Measurements from ENCODE around the gene DNAAF5. TPM values are rescaled to one million over a fixed set of nuclear protein-coding genes. Genes with fewer than 3 reads are reported as not detected.

Gene DNAAF5
- total RNA-seq, 4 donors from 2014 or later: 5.6 to 34.3 (median 13.3) TPM

DNA sequence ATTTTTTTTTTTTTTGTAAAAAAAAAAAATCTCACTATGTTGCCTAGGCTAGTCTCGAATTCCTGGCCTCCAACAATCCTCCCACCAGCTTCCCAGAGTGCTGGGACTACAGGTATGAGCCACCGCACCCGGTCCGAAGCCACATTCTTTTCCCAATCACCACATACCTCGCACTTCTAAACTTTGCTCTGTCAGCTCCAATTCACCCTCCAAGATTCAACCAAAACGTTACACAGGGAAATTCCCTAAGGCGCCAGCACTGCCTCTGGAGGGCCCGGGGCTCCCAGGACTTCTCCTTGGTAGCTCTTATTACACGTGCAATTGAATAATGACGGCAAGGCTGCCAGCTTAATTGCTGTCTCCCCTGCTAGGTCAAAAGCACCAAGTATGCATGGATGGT, 10.3 kb upstream of the DNAAF5 start:
- Histone ChIP-seq H3K4me3 (no peak overlapping the region), H3K9me3 (no peaks in the 10 kb centered on the region), H3K27ac (no peak overlapping the region), H3K27me3 (no peaks in the 10 kb centered on the region), H3K36me3 (no peaks in the 10 kb centered on the region), H3K4me1 (no peaks in the 10 kb centered on the region)
- intact Hi-C loops (cut with DNase I; ENCODE audit: low total_unique reads): no loop called here
- TF ChIP-seq POLR2A (IDR thresholded peaks at IDR 0.05): no peak
- TF ChIP-seq, protein P1, sequence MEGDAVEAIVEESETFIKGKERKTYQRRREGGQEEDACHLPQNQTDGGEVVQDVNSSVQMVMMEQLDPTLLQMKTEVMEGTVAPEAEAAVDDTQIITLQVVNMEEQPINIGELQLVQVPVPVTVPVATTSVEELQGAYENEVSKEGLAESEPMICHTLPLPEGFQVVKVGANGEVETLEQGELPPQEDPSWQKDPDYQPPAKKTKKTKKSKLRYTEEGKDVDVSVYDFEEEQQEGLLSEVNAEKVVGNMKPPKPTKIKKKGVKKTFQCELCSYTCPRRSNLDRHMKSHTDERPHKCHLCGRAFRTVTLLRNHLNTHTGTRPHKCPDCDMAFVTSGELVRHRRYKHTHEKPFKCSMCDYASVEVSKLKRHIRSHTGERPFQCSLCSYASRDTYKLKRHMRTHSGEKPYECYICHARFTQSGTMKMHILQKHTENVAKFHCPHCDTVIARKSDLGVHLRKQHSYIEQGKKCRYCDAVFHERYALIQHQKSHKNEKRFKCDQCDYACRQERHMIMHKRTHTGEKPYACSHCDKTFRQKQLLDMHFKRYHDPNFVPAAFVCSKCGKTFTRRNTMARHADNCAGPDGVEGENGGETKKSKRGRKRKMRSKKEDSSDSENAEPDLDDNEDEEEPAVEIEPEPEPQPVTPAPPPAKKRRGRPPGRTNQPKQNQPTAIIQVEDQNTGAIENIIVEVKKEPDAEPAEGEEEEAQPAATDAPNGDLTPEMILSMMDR (IDR thresholded peaks at IDR 0.05): no peak
- no peak for DNase-seq

DNA sequence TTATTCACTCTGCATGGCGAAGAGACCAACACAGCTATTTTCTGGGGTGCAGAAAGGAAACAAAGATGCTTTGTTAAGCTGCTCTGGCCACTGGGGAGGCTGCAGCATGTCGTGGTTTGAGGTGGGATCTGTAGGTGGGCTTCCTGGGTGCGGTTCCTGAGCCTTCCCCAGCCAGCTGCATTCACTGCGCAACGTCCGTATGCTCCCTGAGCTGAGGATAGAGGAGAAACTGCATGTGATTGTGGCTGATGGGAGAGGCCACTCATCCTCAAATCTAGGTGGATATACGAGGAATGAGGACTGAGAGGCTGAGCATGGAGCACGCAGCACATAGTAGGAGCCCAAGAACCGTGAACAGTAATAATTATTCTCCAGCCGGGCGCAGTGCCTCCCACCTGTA, 9.9 kb upstream of the DNAAF5 start:
- TF ChIP-seq, protein P1 (IDR thresholded peaks at IDR 0.05): no peak
- no peak for TF ChIP-seq POLR2A (IDR thresholded peaks at IDR 0.05)
- DNase-seq: no peak
- Histone ChIP-seq H3K36me3 (no peaks in the 10 kb centered on the region), H3K9me3 (no peaks in the 10 kb centered on the region), H3K27me3 (no peaks in the 10 kb centered on the region), H3K4me3 (no peak overlapping the region), H3K27ac (no peak overlapping the region), H3K4me1 (no peaks in the 10 kb centered on the region)
- intact Hi-C loops (cut with DNase I; ENCODE audit: low total_unique reads): no loop called here

DNA sequence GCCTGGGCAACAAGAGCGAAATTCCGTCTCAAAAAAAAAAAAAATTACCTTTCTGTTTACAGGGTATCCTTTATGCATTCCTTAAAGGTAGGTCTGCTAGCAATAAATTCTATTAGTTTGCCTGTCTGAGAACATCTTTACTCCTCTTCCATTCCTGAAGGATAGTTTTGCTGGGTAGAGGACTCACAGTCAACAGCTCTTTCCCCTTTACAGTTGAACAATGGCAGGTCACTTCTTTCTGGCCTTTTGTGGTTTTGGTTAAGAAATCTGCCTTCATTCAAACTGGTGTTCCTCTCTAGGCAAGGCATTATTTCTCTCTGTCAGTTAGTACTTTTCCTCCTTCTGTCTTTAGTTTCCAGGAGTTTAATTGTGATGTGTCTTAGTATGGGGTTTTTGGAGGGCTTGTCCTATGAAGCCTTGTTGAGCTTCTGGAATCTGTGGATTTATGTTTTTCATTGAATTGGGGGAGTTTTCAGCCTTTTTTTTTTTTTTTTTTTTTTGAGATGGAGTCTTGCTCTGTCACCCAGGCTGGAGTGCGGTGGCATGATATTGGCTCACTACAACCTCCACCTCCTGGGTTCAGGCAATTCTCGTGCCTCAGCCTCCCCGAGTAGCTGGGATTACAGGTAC, 4.8 kb upstream of the DNAAF5 start:
- no peak overlapping the region for H3K27ac ChIP-seq
- no peaks in the 10 kb centered on the region for H3K4me1 ChIP-seq
- TF ChIP-seq, protein P1 (IDR thresholded peaks at IDR 0.05): no peak
- no peak for TF ChIP-seq POLR2A (IDR thresholded peaks at IDR 0.05)
- no peak overlapping the region for H3K4me3 ChIP-seq
- intact Hi-C loops (cut with DNase I; ENCODE audit: low total_unique reads): loop anchor here (10.0 kb wide), 1 partner anchor 217 kb away; no protein-coding TSS in a partner anchor
- DNase-seq: no peak
- H3K27me3 ChIP-seq: no peaks in the 10 kb centered on the region
- H3K36me3 ChIP-seq: no peaks in the 10 kb centered on the region
- no peaks in the 10 kb centered on the region for H3K9me3 ChIP-seq

DNA sequence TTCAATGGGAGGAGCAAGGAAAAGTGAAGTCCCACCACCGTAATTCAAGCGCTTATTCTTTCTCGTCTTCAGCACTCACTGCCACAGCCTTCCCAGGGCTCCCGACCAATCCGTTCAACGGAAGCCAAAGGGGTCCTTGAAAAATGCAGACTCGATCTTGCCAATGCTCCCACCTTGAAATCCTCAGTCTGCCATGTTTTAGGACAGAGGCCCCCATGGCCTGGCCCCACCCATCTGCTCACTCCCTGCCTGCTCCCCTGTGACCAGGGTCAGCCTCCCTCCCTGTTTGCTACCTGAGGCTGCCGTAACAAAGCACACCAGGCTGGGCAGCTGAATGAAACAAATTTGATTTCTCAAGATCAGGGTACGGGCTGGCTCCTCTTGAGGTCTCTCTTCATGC, 3.0 kb upstream of the DNAAF5 start:
- no peak for TF ChIP-seq POLR2A (IDR thresholded peaks at IDR 0.05)
- TF ChIP-seq, protein P1 (IDR thresholded peaks at IDR 0.05): no peak
- Histone ChIP-seq H3K27ac (no peak overlapping the region), H3K36me3 (no peaks in the 10 kb centered on the region), H3K4me1 (peaks cover 0 to 15% of the 10 kb centered on the region in 2 donors), H3K4me3 (no peak overlapping the region), H3K27me3 (no peaks in the 10 kb centered on the region), H3K9me3 (no peaks in the 10 kb centered on the region)
- intact Hi-C loops (cut with DNase I; ENCODE audit: low total_unique reads): loop anchor here (10.0 kb wide), 1 partner anchor 219 kb away; no protein-coding TSS in a partner anchor
- no peak for DNase-seq

DNA sequence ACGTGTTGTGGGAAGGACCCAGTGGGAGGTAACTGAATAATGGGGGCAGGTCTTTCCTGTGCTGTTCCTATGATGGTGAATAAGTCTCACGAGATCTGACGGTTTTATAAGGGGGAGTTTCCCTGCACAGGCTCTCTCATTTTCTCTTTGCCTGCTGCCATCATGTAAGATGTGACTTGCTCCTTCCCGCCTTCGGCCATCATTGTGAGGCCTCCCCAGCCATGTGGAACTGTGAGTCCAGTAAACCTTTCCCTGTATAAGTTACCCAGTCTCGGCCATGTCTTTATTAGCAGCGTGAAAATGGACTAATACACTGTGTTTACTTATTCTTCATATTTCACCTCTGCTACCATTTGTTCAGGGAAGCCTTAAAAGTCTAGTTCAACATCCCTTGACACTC, 2.2 kb upstream of the DNAAF5 start:
- Histone ChIP-seq H3K4me1 (peaks cover 0 to 16% of the 10 kb centered on the region in 2 donors), H3K9me3 (no peaks in the 10 kb centered on the region), H3K36me3 (no peaks in the 10 kb centered on the region), H3K27ac (no peak overlapping the region), H3K27me3 (no peaks in the 10 kb centered on the region), H3K4me3 (no peak overlapping the region)
- intact Hi-C loops (cut with DNase I; ENCODE audit: low total_unique reads): loop anchor here (10.0 kb wide), 1 partner anchor 219 kb away; no protein-coding TSS in a partner anchor
- no peak for DNase-seq
- no peak for TF ChIP-seq POLR2A (IDR thresholded peaks at IDR 0.05)
- TF ChIP-seq, protein P1 (IDR thresholded peaks at IDR 0.05): no peak

Data from uterus (tissue), 4 donors.